OCI-LY7 (cell line): ENCODE measurements around the gene SEMG2.

ENCODE experiments used
- EZH2phosphoT487 ChIP-seq: fragments of 200-600 bp; sonication (generic); IDR thresholded peaks from 2 replicates; pipeline ENCODE4 v1.6.1; 2018; ENCODE audit warnings: low read depth, borderline replicate concordance, mild to moderate bottlenecking, mixed run types, antibody characterized with exemption, low read length, moderate library complexity, mixed read lengths
- TF ChIP-seq, protein P1 (sequence below): fragments of 200-600 bp; sonication (generic); conservative IDR thresholded peaks from 2 replicates; pipeline ENCODE4 v1.5.1; 2014; ENCODE audit warnings: mild to moderate bottlenecking, antibody characterized with exemption, low read length, moderate library complexity, mixed read lengths

DNA sequence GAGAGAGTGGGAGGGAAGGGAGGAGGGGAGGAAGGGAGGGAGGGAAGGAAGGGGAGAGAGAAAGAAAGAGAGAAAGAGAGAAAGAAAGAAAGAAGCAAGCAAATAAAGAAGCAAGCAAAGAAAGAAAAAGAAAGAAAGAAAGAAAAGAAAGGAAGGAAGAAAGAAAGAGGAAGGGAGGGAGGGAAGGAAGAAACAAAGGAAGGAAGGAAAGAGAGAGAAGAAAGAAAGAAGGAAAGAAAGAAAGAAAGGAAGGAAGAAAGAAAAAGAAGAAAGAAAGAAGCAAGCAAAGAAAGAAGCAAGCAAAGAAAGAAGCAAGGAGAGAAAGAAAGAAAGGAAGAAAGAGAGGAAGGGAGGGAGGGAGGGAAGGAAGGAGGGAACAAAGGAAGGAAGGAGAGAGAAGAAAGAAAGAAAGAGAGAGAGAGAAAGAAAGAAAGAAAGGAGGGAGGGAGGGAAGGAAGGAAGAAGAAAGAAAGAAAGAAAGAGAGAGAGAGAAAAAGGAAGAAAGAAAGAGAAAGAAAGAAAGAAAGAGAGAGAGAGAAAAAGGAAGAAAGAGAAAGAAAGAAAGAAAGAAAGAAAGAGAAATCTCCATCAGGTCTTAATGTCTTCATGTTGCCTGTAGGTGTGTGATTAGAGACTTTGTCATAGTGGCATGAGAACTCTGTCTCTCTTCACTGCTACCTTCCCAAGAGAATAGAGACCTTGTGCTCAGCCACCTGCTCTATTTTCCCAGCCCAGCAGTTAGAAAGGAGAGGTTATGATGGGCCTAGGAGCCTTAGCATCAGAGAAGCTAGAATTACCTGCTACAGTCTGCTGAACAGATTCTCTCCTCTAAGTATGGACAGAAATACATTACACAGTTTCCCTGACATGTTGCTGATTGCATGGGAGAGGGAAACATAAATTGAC, 9.4 kb upstream of the SEMG2 start:
- TF ChIP-seq, protein P1, sequence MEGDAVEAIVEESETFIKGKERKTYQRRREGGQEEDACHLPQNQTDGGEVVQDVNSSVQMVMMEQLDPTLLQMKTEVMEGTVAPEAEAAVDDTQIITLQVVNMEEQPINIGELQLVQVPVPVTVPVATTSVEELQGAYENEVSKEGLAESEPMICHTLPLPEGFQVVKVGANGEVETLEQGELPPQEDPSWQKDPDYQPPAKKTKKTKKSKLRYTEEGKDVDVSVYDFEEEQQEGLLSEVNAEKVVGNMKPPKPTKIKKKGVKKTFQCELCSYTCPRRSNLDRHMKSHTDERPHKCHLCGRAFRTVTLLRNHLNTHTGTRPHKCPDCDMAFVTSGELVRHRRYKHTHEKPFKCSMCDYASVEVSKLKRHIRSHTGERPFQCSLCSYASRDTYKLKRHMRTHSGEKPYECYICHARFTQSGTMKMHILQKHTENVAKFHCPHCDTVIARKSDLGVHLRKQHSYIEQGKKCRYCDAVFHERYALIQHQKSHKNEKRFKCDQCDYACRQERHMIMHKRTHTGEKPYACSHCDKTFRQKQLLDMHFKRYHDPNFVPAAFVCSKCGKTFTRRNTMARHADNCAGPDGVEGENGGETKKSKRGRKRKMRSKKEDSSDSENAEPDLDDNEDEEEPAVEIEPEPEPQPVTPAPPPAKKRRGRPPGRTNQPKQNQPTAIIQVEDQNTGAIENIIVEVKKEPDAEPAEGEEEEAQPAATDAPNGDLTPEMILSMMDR: no peak
- TF ChIP-seq EZH2phosphoT487: no peak
